Left forelimb (tissue), 1 donor: ENCODE measurements around the gene BCAR1.
"Not testable (repeated sequence)": the region's sequence is repeated elsewhere in the genome, so short reads cannot be mapped to it uniquely, and the experiment has no call there.

Experiments used
- DNase-seq: peaks from one replicate; pipeline ENCODE4 v3.0.0-alpha.2; 2018; ENCODE audit warnings: low spot score

The BCAR1 gene

GRCh38 chr16:75252946-75253911 is 1.8 kb upstream of the BCAR1 start:
- no peak for DNase-seq

- DNase-seq: no peak
Measured at GRCh38 chr16:75252049-75252864, 833 bp upstream of the BCAR1 start.

DNA sequence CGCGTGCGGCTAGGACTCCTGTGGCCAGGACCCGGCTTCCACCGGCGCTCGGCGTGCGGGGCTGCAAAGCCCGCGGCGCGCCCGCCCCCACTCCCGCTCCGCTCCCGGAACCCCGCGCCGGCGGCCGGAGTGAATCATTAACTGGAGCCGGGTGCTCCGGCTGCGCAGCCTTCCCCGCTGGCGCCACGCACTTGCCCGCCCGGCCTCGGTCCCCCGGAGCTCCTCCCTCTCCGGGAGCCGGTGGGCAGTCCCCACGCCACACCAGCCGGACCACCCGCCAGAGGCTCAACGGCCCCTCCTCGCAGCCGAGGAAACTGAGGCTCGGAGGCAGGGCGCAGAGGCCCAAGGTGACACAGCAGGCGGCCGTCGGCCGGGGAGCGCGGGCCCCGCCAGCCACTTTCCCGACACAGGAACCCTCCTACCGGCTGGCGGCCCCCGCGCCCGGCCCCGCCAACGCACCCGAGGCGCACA is 580 bp downstream of the BCAR1 start:
- no peak for DNase-seq

DNA sequence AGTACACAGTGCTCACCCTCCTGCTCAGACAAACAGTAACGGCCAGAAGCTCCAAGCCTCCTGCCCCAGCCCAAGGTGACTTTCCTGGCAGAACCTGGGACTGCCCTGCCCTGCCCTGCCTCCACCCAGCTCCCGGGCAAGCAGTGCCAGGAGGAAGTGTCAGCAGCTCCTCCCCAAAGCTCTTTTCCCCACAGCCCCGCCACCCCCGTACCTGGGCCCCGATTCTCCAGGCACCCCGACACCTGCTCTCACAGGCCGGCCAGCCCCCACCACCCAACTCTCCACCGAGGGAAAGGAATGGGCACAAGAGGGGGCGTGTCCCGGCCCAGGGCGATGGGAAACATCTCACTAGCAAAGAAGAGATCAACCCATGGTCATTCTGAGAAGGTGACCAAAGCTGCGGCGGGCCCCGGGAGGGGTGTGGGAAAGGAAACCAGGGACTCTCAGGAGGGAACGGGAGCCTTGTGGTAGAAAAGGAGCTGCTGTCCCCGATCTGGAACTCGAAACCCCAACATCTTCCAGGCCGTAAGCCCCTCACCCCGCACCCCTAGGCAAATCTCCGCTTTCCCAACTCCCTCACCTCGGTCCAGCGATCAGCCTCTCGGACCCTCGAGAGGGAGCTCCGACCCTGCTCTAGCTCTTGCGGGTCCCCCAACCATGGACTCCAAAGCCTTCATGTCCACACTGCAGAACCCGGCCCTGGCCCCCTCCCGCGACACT is 1.2 kb downstream of the BCAR1 start:
- no peak for DNase-seq

DNA sequence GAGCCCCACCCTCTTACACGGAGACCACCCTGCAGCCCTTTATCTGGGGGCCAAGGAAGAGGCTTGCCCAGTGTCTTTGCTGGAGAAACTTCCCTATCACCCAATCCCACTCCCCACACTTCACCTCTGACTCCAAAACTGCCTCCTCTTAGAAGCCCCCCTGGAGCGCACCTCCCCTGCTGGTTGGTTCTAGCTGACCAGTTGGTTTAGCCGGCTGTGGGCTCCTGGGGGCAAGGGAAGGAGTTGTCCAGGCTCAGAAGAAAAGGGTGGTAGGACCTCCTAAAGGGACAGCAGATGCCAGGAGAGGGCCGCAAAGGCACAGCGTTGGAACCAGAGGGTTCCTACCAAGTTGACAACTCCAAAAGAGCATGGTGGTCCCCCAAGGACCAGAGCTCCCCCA is 2.0 kb downstream of the BCAR1 start:
- DNase-seq: no peak

GRCh38 chr16:75248536-75249380 is 2.7 kb downstream of the BCAR1 start:
- no peak for DNase-seq

DNA sequence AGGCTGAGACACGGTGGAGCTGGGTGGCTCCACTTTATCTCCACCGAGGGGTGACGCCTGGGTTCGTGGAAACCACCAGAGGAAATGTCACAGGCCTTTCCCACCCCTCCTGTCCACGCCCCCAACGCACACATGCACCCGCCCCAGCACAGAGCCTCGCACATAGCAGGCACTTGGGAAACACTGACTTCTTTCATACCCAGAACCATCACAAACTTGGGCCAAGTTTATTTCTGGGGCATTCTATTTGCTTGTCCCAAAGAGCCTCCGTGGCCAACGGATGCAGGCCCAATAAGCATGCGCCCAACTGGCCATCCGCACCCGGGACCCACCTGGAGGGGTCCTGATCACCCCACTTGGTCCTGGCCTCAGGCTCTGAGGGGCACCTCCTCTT is 3.3 kb downstream of the BCAR1 start:
- no peak for DNase-seq

GRCh38 chr16:75247249-75247648 is 4.2 kb downstream of the BCAR1 start:
- no peak for DNase-seq

GRCh38 chr16:75246504-75247205 is 4.8 kb downstream of the BCAR1 start:
- no peak for DNase-seq

- peak; percentile 88 for DNase-seq
Measured at GRCh38 chr16:75244844-75245758, 6.3 kb downstream of the BCAR1 start.

GRCh38 chr16:75244225-75244809 is 7.1 kb downstream of the BCAR1 start:
- no peak for DNase-seq

DNA sequence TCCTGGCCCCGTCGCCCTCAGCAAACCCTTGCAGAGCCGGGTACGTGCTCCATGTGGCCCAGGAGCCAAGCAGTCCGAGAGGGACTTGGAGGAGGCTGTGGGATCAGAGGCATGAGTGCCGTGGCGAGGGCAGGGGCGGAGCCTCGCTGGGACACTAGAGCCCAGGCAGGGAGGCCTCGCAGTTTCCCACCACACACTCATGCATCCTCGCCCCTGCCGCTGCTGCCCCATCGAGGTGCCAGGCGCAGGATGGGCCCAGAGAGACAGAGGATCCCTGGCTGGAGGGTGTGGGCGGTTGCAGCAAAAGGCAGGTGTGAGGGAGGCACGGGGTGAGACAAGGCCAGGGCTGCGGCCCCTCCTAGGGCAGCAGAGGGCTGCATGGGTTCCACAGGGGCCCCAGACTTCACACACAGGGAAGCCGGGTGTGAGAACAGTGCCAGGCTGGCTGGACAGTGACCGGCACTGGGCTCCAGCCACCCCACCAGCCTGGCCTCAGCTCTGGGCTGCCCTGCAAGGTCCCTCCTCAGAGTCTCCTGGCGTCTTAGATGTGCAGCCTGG is 7.7 kb downstream of the BCAR1 start:
- DNase-seq: no peak

DNA sequence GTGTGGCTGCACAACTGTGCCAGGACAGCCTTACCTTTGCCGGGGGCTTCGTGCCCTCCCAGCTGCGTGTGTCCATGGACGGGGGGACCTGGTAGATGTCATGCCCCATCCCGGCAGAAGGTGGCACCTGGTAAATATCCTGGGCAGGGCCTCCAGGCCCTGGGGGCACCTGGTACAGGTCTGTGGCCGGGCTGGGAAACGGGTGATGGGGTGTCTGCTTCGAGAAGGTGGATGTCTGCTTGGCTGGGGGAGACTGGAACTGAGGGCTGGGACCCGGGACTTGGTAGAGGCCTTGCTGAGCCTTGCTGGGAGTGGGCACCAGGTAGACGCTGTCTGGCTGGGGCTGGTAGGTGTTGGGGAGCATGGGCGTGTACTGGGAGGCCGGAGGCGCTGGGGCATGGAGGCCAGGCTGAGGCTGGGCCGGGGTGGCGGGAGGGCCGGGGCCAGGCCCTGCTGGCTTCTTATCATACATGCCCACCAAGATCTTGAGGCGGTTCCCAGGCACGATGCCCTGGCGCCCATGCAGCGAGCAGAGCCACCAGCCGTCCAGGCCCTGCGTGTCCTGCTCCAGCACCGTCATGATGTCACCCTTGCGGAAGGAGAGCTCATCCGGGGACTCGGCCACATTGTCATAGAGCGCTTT is 8.9 kb downstream of the BCAR1 start:
- DNase-seq: not testable (repeated sequence)

GRCh38 chr16:75241955-75242354 is 9.5 kb downstream of the BCAR1 start:
- no peak for DNase-seq

DNA sequence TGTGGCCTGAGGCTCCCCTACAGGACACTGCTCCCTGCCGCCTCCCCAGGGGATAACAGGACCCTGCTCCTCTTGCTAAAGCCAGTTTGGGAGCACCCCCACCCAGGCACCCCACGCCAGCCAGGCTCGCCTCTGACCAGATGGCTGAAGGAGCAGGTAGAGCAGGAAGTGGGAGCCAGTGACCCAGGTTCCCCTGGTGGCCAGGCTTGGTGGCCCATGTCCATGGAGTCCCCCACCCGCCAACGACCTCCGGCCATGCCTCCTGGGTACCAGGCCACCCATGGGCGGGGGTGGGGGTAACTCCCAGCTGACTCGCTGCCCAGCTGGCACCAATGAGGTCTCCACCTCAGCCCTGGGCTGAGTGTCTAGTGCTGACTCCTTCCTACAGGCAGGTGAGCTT is 10.0 kb downstream of the BCAR1 start:
- DNase-seq: no peak

GRCh38 chr16:75240633-75241032 is 10.8 kb downstream of the BCAR1 start:
- not testable (repeated sequence) for DNase-seq

DNA sequence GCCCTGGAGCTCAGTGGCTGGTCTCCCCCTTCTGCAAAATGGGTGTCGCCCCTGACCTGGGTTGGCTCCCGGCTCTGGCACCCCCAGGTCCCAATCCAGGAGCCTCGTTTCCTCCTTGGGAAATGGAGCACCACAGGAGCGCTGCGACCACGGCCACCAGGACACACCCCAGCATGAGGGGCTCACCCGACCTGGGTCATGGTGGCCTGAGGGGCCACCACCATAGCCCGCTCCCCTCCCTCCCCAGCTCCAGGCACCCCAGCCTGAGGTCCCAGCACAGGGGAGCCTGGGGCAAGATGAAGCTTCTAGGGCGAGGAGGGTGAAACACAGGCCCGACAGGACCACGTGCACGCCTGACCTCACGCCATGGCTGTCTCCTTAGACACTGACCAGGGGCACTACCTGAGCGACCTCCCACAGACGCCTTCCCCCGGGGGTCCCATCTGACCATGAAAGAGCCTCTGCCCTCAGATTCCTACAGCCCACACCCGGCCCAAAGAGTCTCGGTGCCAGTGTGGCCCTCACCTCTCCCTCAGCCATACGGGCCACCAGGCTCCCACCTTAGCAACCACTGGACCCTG is 11.8 kb downstream of the BCAR1 start:
- DNase-seq: no peak
